COLO668 (cell line): Measurements from ENCODE around the gene SERPINA9.
A peak's percentile ranks its signal among the peaks of the same experiment; 100 is the strongest.
"Not testable (repeated sequence)": the region's sequence is repeated elsewhere in the genome, so short reads cannot be mapped to it uniquely, and the experiment has no call there.

Experiments used
- DNase-seq: peaks from one replicate; lab custom pipeline; 2025; ENCODE audit not compliant: unreplicated experiment; lab: John Stamatoyannopoulos, UW

The SERPINA9 gene

DNA sequence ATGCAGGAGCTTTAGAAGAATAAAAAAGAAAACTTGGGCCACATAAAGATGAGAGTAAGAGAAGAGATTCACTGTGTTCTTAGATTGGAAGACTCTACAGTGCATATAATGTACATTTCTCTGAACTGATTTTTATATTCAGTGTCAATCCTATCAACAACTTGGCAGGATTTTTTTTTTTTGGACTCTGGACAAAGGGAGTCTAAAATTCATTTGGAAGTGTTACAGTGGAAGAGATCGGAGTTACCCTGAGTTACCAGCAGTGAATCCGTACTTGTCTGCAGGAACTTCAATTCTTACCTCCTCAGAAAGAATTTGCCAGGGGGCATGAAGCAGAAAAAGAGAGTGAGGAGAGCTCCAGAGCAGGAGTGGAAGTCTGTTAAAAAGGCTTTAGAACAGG is 47.4 kb downstream of the SERPINA9 start:
- DNase-seq = no peak

DNA sequence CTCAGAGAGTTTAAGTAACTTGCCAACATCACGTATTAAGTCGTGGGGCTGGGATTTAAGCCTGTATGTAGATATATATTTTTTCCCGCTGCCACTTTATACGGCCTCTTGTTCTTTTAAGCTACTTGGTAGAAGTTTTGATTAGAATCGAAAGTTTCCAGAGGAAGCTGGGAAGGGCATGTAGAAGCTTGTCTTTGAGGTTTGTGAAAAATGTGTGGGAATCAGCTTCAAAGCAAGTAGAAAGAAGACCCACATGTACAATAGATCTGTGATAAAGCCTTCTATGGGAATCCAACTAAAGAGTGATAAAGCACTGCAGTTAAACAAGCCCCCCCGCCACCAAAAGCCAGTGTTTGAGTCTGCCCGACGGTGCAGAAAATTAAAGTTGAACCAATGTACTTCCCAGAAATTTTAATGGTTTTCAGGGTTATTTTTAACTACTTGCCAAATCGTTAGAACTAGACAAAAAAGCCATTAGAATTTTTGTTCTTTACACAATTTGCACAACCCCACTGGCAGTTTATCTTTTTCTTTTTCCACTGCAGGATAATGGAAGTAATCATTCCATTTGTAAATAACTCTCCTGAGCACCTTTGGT is 48.9 kb downstream of the SERPINA9 start:
- no peak for DNase-seq

DNA sequence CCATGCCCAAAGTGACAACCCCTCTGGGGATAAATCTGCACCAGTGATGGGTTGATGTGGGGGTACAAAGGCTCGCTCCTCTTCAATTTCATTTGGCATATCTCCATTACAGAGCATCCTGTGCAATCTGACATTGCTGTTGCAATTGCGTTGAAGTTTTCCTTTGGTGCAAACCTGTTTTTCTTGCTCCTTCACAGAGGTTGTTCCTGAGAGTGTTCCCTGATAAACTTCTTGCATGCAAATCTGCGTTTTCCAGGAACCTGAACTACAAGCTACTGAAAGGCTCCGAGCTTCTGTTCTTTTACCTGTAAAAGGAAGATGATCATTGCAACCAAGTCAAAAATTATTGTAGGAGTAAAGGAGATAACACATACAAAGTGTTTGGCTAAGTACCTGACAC is 49.5 kb downstream of the SERPINA9 start:
- no peak for DNase-seq

GRCh38 chr14:94424371-94424770 is 51.6 kb downstream of the SERPINA9 start:
- no peak for DNase-seq

GRCh38 chr14:94423453-94424056 is 52.4 kb downstream of the SERPINA9 start:
- DNase-seq = peak; percentile 54

GRCh38 chr14:94421316-94421715 is 54.7 kb downstream of the SERPINA9 start:
- peak; percentile 17 for DNase-seq

- DNase-seq = not testable (repeated sequence)
Observed at GRCh38 chr14:94417497-94418205, 58.3 kb downstream of the SERPINA9 start.
